ENCODE data around the gene PUS1. TPM values are rescaled to one million over a fixed set of nuclear protein-coding genes. Genes with fewer than 3 reads are reported as not detected.

The PUS1 gene
- total RNA-seq, 1 experiment from 2014 or later: 117 TPM

- Histone ChIP-seq H2BK120ac (ENCODE audit: low read depth, low read length, poor library complexity, severe bottlenecking) (no peak overlapping the region), H3K79me2 (ENCODE audit: insufficient read depth, low read length) (no peaks in the 10 kb centered on the region), H4K20me1 (ENCODE audit: control insufficient read depth, insufficient read depth, insufficient read length) (no peaks in the 10 kb centered on the region), H3K23ac (ENCODE audit: insufficient read length, low read depth, low read length) (no peak overlapping the region), H2BK12ac (ENCODE audit: insufficient read length, low read depth, low read length) (no peak overlapping the region), H3K4me2 (ENCODE audit: insufficient read depth, insufficient read length, low read length) (peak overlapping the region; percentile 61), H2BK20ac (ENCODE audit: low read depth, low read length, poor library complexity, severe bottlenecking) (no peak overlapping the region), H3K9me3 (ENCODE audit: control insufficient read depth, low read depth, low read length) (no peaks in the 10 kb centered on the region), H3K9ac (ENCODE audit: extremely low read depth, insufficient read length, low read length) (peak overlapping the region; percentile 6), H3K4ac (ENCODE audit: low read depth, low read length) (no peak overlapping the region), H3K79me1 (ENCODE audit: insufficient read depth, low read depth, low read length, poor library complexity, severe bottlenecking) (no peaks in the 10 kb centered on the region), H4K5ac (ENCODE audit: insufficient read length, low read depth, low read length) (no peak overlapping the region), H3K18ac (ENCODE audit: insufficient read length, low read depth, low read length) (no peak overlapping the region), H2AFZ (ENCODE audit: low read length) (no peak overlapping the region), H3K56ac (ENCODE audit: insufficient read length, low read depth, low read length) (no peak overlapping the region), H3K27ac (ENCODE audit: insufficient read length, low read depth, low read length) (no peak overlapping the region), H3K27me3 (ENCODE audit: insufficient read depth, low read length) (no peaks in the 10 kb centered on the region), H3K4me1 (ENCODE audit: insufficient read depth, low read length) (no peaks in the 10 kb centered on the region), H2BK5ac (ENCODE audit: insufficient read length, low read length) (no peak overlapping the region), H2AK5ac (ENCODE audit: insufficient read length, low read length) (no peak overlapping the region), H4K8ac (replicated peaks; ENCODE audit: insufficient read length, low read depth, low read length) (no peak overlapping the region), H2BK15ac (ENCODE audit: low read depth, low read length) (no peak overlapping the region), H4K91ac (ENCODE audit: insufficient read length, low read depth, low read length) (no peak overlapping the region), H3K23me2 (ENCODE audit: insufficient read length, low read depth, low read length, poor library complexity, severe bottlenecking) (peaks cover 7% of the 10 kb centered on the region), H3K14ac (ENCODE audit: insufficient read depth, low read length) (no peak overlapping the region), H3T11ph (ENCODE audit: low read length) (no peak overlapping the region)
- no CpG with 5 or more reads among the region's 12 CpGs for WGBS (ENCODE audit: extremely low coverage, insufficient read length, low lambda C conversion rate)
- TF ChIP-seq CTCF (conservative IDR thresholded peaks at IDR 0.05): no peak
- peak; percentile 39 for DNase-seq
- peak overlapping the region; percentile 74 to 85 (median 80); a peak in 5 of 7 replicates for H3K27ac Mint-ChIP-seq
- H3K4me3 Mint-ChIP-seq: peak overlapping the region; percentile 75 to 88
- H3K27me3 Mint-ChIP-seq (ENCODE audit: low read depth): no peaks in the 10 kb centered on the region
- H3K36me3 Mint-ChIP-seq (ENCODE audit: insufficient read depth in 1 of 3, low read depth in 3 of 3): peaks cover 9 to 16% (median 11%) of the 10 kb centered on the region in 3 experiments; a peak in 6 of 7 replicates
- H3K9me3 Mint-ChIP-seq: peaks cover 0 to 3% of the 10 kb centered on the region in 2 experiments; a peak in 2 of 5 replicates
- peaks cover 11 to 23% of the 10 kb centered on the region in 2 experiments for H3K4me1 Mint-ChIP-seq
Measured at GRCh38 chr12:131895640-131896079, 33.4 kb upstream of the PUS1 start.

Data from H9 (cell line).